CD4-positive, alpha-beta memory T cell (primary cell): ENCODE data around the gene ZSCAN22. TPM values are rescaled to one million over a fixed set of nuclear protein-coding genes. Genes with fewer than 3 reads are reported as not detected.

Experiments used
- CTCF ChIA-PET: fragments of 350-600 bp; sonication (Branson Sonifier 250); formaldehyde crosslinking; loops from one replicate; lab custom pipeline; 2021; ENCODE audit warnings: inconsistent platforms; ENCODE audit not compliant: partially characterized antibody; lab: Charles Lee
- POLR2A ChIA-PET: fragments of 350-600 bp; sonication (Branson Sonifier 250); formaldehyde crosslinking; loops from one replicate; lab custom pipeline; 2021; ENCODE audit not compliant: partially characterized antibody; lab: Charles Lee
- DNase-seq, 5 donors: peaks; one replicate each; pipeline versions ENCODE4 v3.0.0 to v3.0.0-alpha.2; 2020 to 2022; ENCODE audit warnings: mixed read lengths in 1 of 5
- H3K27ac ChIP-seq: one replicate; pipeline ENCODE4 v1.7.0; 2013; ENCODE audit warnings: low read depth, low read length
- H3K27me3 ChIP-seq: 2 replicates; pipeline ENCODE4 v1.7.0; 2013; ENCODE audit warnings: mild to moderate bottlenecking, low read length, moderate library complexity; ENCODE audit not compliant: insufficient read depth
- H3K36me3 ChIP-seq: 2 replicates; pipeline ENCODE4 v1.7.0; 2013; ENCODE audit warnings: mild to moderate bottlenecking, low read length, moderate library complexity; ENCODE audit not compliant: insufficient read depth
- H3K4me1 ChIP-seq: 2 replicates; pipeline ENCODE4 v1.7.0; 2013; ENCODE audit warnings: mild to moderate bottlenecking, low read length, moderate library complexity; ENCODE audit not compliant: insufficient read depth
- H3K4me3 ChIP-seq, 2 donors: one replicate each; pipeline ENCODE4 v1.7.0; 2013; ENCODE audit warnings: low read length in 2 of 2, mild to moderate bottlenecking in 1 of 2
- H3K9me3 ChIP-seq, 2 donors: one replicate each; pipeline ENCODE4 v1.7.0; 2013; ENCODE audit warnings: low read length in 2 of 2, control low read depth in 1 of 2; ENCODE audit not compliant: control insufficient read depth in 1 of 2
- H3K27ac Mint-ChIP-seq, 7 donors: one replicate each; pipeline ENCODE4 v1.8.0; 2020 to 2021; ENCODE audit warnings: mixed read lengths in 7 of 7, mild to moderate bottlenecking in 6 of 7, inconsistent platforms in 3 of 7, moderate library complexity in 3 of 7
- H3K27me3 Mint-ChIP-seq, 2 donors: one replicate each; pipeline ENCODE4 v1.8.0; 2020 to 2021; ENCODE audit warnings: mixed read lengths in 2 of 2
- H3K36me3 Mint-ChIP-seq, 2 donors: one replicate each; pipeline ENCODE4 v1.8.0; 2020 to 2021; ENCODE audit warnings: mixed read lengths in 2 of 2, inconsistent platforms in 1 of 2, mild to moderate bottlenecking in 1 of 2
- H3K4me1 Mint-ChIP-seq, 4 donors: one replicate each; pipeline ENCODE4 v1.8.0; 2020 to 2021; ENCODE audit warnings: mixed read lengths in 4 of 4, mild to moderate bottlenecking in 1 of 4
- H3K4me3 Mint-ChIP-seq, 8 donors: one replicate each; pipeline ENCODE4 v1.8.0; 2020 to 2021; ENCODE audit warnings: mixed read lengths in 8 of 8, mild to moderate bottlenecking in 7 of 8, moderate library complexity in 6 of 8, inconsistent platforms in 3 of 8
- H3K9me3 Mint-ChIP-seq, 8 donors: one replicate each; pipeline ENCODE4 v1.8.0; 2020 to 2021; ENCODE audit warnings: mixed read lengths in 8 of 8, mild to moderate bottlenecking in 5 of 8, inconsistent platforms in 3 of 8, moderate library complexity in 1 of 8
- intact Hi-C: fragments of 100-400 bp; cut with micrococcal nuclease; formaldehyde crosslinking; loops from one replicate; pipeline ENCODE4 v1.15.1; 2023
- polyA plus RNA-seq, 2 donors: library from polyadenylated mRNA; unstranded; fragments of 300-500 nt; fragmentation: Illumina TruSeq; gene quantifications; one replicate each; pipeline ENCODE4 v1.2.3, GENCODE V29; 2021
- total RNA-seq, 2 experiments: library from RNA; stranded (reverse); gene quantifications; one replicate each; pipeline ENCODE4 v1.2.3, GENCODE V29; 2021

ZSCAN22 gene
- total and polyA plus RNA-seq, 4 experiments from 2014 or later: 0.36 to 5.3 (median 4.2) TPM

DNA sequence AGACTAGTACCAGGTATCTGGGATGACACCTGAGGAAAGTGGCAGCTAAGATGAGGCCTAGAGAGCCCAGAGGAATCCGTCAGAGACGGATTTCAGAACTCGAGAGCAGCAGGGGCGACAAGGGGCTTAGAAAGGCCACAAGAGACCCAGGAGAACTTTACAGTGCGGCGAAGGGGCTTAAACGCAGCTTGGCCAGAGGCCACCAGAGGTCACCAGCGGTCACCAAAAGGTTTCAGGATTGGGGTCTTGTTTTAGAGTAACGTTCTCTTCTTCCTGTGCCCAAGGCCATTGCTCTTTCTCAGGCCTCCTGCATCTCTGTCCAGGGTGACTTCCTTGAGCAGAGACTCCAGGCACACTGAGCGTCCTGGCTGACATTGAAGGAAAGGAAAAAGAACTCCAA lies 2.2 kb downstream of the ZSCAN22 start:
- POLR2A ChIA-PET: interaction anchor here (0.8 kb wide), 1 partner anchor 18 kb away, joined by 3 read pairs; no protein-coding TSS in a partner anchor
- no peaks in the 10 kb centered on the region for H3K9me3 ChIP-seq
- no peaks in the 10 kb centered on the region for H3K36me3 Mint-ChIP-seq
- peak overlapping the region in 4 of 7 donors; percentile 14 to 87 (median 40) for H3K27ac Mint-ChIP-seq
- no peaks in the 10 kb centered on the region for H3K9me3 Mint-ChIP-seq
- intact Hi-C loops: loop anchor here (5.0 kb wide), 1 partner anchor 147 kb away; the partner anchor contains the start of gene ZNF274
- no peaks in the 10 kb centered on the region for H3K27me3 ChIP-seq
- CTCF ChIA-PET: no interaction called here
- H3K4me1 ChIP-seq: peaks cover 25% of the 10 kb centered on the region
- no peak overlapping the region for H3K4me3 ChIP-seq
- H3K27me3 Mint-ChIP-seq: no peaks in the 10 kb centered on the region
- peaks cover 0 to 1% (median 0%) of the 10 kb centered on the region in 4 donors for H3K4me1 Mint-ChIP-seq
- H3K4me3 Mint-ChIP-seq: no peak overlapping the region
- DNase-seq: no peak
- no peaks in the 10 kb centered on the region for H3K36me3 ChIP-seq
- no peak overlapping the region for H3K27ac ChIP-seq

DNA sequence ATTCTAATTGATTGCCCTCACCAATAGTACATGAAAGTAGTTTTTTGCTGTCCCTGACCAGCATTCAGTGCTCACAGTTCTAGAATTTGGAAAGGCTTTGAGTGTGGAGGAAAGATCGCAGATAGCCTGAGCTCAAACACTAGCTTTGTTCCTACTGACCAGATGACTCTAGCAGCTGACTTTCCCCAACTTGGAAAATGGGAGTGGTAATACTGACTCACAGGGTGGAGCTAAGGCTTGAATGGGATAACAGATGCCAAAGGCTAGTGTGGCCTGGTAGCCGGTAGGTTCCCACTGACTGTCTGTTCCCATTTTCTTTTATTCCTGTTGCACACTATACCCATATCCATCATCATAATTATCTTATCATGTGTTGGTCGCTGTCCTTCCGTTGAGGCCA lies 3.7 kb downstream of the ZSCAN22 start:
- no peak for DNase-seq
- Histone ChIP-seq H3K9me3 (no peaks in the 10 kb centered on the region), H3K4me1 (peaks cover 23% of the 10 kb centered on the region), H3K36me3 (peaks cover 5% of the 10 kb centered on the region), H3K27ac (no peak overlapping the region), H3K27me3 (no peaks in the 10 kb centered on the region), H3K4me3 (no peak overlapping the region)
- H3K27me3 Mint-ChIP-seq: no peaks in the 10 kb centered on the region
- H3K4me3 Mint-ChIP-seq: no peak overlapping the region
- intact Hi-C loops: no loop called here
- ChIA-PET POLR2A (no interaction called here), CTCF (interaction anchor here (0.8 to 1.0 kb wide), 2 partner anchors 121 to 184 kb away, joined by 3 read pairs; partner anchors contain the start of gene ZNF324B)
- peaks cover 0 to 1% (median 0%) of the 10 kb centered on the region in 4 donors for H3K4me1 Mint-ChIP-seq
- H3K36me3 Mint-ChIP-seq: peaks cover 0 to 5% of the 10 kb centered on the region in 2 donors
- no peak overlapping the region for H3K27ac Mint-ChIP-seq
- H3K9me3 Mint-ChIP-seq: peaks cover 0 to 1% (median 0%) of the 10 kb centered on the region in 8 donors

DNA sequence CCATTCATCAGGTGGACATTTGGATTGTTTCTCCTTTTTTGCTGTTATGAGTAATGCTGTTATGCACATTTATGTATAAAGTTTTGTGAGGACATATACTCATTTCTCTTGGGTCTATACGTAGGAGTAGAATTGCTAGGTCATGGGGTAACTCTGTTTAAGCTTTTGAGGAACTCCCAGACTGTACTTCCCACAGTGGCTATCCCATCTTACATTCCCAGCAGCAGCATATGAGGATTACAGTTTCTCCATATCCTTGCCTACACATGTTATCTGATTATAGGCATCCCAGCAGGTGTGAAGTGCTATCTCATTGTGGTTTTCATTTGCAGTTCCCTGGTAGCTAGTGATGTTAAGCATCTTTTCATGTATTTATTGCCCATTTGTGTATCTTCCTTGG lies 5.9 kb downstream of the ZSCAN22 start:
- H3K36me3 Mint-ChIP-seq: peaks cover 10 to 11% of the 10 kb centered on the region in 2 donors
- POLR2A ChIA-PET: no interaction called here
- H3K27me3 ChIP-seq: no peaks in the 10 kb centered on the region
- no peak for DNase-seq
- H3K4me3 Mint-ChIP-seq: no peak overlapping the region
- intact Hi-C loops: no loop called here
- CTCF ChIA-PET: no interaction called here
- H3K9me3 Mint-ChIP-seq: peaks cover 0 to 1% (median 0%) of the 10 kb centered on the region in 8 donors
- H3K27ac Mint-ChIP-seq: no peak overlapping the region
- peaks cover 0 to 1% (median 0%) of the 10 kb centered on the region in 4 donors for H3K4me1 Mint-ChIP-seq
- H3K9me3 ChIP-seq: no peaks in the 10 kb centered on the region
- peaks cover 9% of the 10 kb centered on the region for H3K36me3 ChIP-seq
- H3K4me1 ChIP-seq: peaks cover 6% of the 10 kb centered on the region
- H3K4me3 ChIP-seq: no peak overlapping the region
- no peaks in the 10 kb centered on the region for H3K27me3 Mint-ChIP-seq
- H3K27ac ChIP-seq: no peak overlapping the region

DNA sequence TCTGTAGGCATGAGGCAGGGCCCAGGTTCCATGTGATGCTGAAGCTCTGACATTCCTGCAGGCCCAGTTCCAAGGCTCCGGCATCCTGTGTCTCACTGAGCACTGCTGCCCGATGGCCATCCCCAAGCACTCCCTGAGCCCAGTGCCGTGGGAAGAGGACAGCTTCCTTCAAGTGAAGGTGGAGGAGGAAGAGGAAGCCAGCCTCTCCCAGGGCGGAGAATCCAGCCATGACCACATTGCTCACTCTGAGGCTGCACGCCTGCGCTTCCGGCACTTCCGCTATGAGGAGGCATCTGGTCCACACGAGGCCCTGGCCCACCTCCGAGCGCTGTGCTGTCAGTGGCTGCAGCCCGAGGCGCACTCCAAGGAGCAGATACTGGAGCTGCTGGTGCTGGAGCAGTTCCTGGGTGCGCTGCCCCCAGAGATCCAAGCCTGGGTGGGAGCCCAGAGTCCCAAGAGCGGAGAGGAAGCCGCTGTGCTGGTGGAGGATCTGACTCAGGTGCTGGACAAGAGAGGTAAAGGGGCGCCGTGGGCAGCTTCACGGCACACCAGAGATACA lies 8.0 kb downstream of the ZSCAN22 start:
- intact Hi-C loops: no loop called here
- CTCF ChIA-PET: interaction anchor here (1.6 kb wide), 1 partner anchor 25 kb away, joined by 3 read pairs; no protein-coding TSS in a partner anchor
- Histone ChIP-seq H3K4me1 (no peaks in the 10 kb centered on the region), H3K4me3 (no peak overlapping the region), H3K9me3 (no peaks in the 10 kb centered on the region), H3K27ac (no peak overlapping the region), H3K36me3 (peaks cover 12% of the 10 kb centered on the region), H3K27me3 (no peaks in the 10 kb centered on the region)
- H3K4me3 Mint-ChIP-seq: no peak overlapping the region
- POLR2A ChIA-PET: interaction anchor here (1.2 to 1.8 kb wide), 2 partner anchors 12 to 28 kb away, joined by 3 to 4 read pairs; partner anchors contain the start of gene ZNF497
- peaks cover 0 to 2% (median 0%) of the 10 kb centered on the region in 4 donors for H3K4me1 Mint-ChIP-seq
- H3K9me3 Mint-ChIP-seq: peaks cover 0 to 1% (median 0%) of the 10 kb centered on the region in 8 donors
- no peak overlapping the region for H3K27ac Mint-ChIP-seq
- no peaks in the 10 kb centered on the region for H3K27me3 Mint-ChIP-seq
- DNase-seq: no peak
- H3K36me3 Mint-ChIP-seq: peaks cover 23 to 26% of the 10 kb centered on the region in 2 donors

DNA sequence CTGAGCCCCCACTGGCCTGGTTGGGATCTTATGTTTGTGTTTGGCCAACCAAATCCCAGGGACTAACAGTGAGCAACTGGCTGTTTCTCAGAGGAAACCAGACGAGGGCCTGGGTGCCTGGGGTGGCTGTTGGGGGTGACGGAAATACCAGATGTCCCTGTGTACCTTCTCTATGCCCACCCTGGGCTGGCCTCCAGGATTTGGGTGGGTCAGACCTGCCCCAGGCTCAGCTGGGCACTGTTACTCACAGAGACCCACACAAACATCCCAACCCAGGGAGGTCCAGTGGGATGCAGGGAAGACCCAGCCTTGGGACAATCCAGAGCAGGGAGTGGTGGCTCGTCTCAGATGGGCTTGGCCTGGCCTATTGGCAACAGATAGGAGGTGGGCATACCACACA lies 8.8 kb downstream of the ZSCAN22 start:
- Mint-ChIP-seq H3K27ac (peak overlapping the region in 1 of 7 donors; percentile 35), H3K4me3 (no peak overlapping the region), H3K36me3 (peaks cover 27 to 30% of the 10 kb centered on the region in 2 donors), H3K27me3 (no peaks in the 10 kb centered on the region), H3K4me1 (peaks cover 0 to 4% (median 2%) of the 10 kb centered on the region in 4 donors), H3K9me3 (peaks cover 0 to 1% (median 0%) of the 10 kb centered on the region in 8 donors)
- no peak overlapping the region for H3K4me3 ChIP-seq
- H3K9me3 ChIP-seq: no peaks in the 10 kb centered on the region
- ChIA-PET CTCF (no interaction called here), POLR2A (no interaction called here)
- intact Hi-C loops: no loop called here
- no peaks in the 10 kb centered on the region for H3K4me1 ChIP-seq
- peaks cover 12% of the 10 kb centered on the region for H3K36me3 ChIP-seq
- H3K27ac ChIP-seq: no peak overlapping the region
- DNase-seq: no peak
- H3K27me3 ChIP-seq: no peaks in the 10 kb centered on the region

DNA sequence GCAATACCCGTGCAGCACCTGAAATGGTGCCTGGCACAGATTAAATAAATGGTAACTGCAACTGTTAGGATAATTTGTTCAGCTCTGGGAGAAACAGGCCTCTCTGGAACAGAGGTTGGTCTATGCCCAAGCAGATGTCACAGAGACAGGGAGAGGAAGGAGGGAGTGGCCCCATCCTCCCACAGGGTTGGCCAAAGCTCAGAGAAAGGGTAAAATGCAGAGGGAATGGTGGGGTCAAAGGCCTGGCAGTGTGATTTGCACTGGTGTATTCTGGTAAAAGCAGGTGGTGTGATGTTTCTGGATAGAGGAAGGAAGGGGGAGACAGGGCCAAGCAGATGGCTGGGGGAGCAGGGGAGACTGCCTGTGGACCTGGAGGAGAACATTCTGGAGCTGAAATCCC lies 9.4 kb downstream of the ZSCAN22 start:
- Histone ChIP-seq H3K36me3 (peaks cover 12% of the 10 kb centered on the region), H3K27ac (no peak overlapping the region), H3K4me3 (no peak overlapping the region), H3K4me1 (no peaks in the 10 kb centered on the region), H3K9me3 (no peaks in the 10 kb centered on the region), H3K27me3 (no peaks in the 10 kb centered on the region)
- Mint-ChIP-seq H3K4me1 (peaks cover 0 to 7% (median 2%) of the 10 kb centered on the region in 4 donors), H3K27ac (no peak overlapping the region), H3K27me3 (no peaks in the 10 kb centered on the region), H3K9me3 (peaks cover 0 to 1% (median 0%) of the 10 kb centered on the region in 8 donors), H3K36me3 (peaks cover 30 to 35% of the 10 kb centered on the region in 2 donors), H3K4me3 (no peak overlapping the region)
- DNase-seq: no peak
- intact Hi-C loops: no loop called here
- POLR2A ChIA-PET: no interaction called here
- CTCF ChIA-PET: no interaction called here

DNA sequence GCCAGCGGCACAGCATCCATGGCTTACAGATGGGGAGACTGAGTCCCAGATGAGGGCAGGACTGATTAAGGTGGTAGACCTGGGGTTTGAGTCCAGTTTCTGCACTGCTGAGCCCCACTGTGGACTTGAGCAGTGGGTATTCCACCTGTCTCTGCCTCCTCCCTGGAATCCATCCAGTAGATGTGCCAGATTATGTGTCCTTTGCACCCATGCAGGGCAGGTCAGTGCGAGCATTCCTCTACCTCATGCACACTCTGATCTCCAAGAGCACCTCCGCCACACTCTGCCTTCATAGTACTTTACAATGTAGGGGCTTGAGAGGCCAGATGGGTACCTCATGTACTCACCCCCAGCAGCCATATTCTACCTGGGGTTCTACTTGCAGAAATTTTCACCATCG lies 10.0 kb downstream of the ZSCAN22 start:
- Mint-ChIP-seq H3K4me3 (no peak overlapping the region), H3K27ac (no peak overlapping the region), H3K4me1 (peaks cover 0 to 7% (median 2%) of the 10 kb centered on the region in 4 donors), H3K9me3 (peaks cover 0 to 1% (median 0%) of the 10 kb centered on the region in 8 donors), H3K36me3 (peaks cover 30 to 38% of the 10 kb centered on the region in 2 donors), H3K27me3 (no peaks in the 10 kb centered on the region)
- H3K36me3 ChIP-seq: peaks cover 12% of the 10 kb centered on the region
- ChIA-PET POLR2A (no interaction called here), CTCF (no interaction called here)
- intact Hi-C loops: no loop called here
- DNase-seq: no peak
- H3K4me1 ChIP-seq: no peaks in the 10 kb centered on the region
- no peaks in the 10 kb centered on the region for H3K9me3 ChIP-seq
- H3K27ac ChIP-seq: no peak overlapping the region
- no peaks in the 10 kb centered on the region for H3K27me3 ChIP-seq
- H3K4me3 ChIP-seq: no peak overlapping the region
